HEK293T (cell line): Measurements from ENCODE around the gene BRINP3.

Experiments used
- CTCF ChIA-PET: fragments of 350-600 bp; formaldehyde crosslinking; extraction: SDS; loops from one replicate; lab custom pipeline; 2021; ENCODE audit warnings: antibody characterized with exemption, inconsistent platforms; lab: Yijun Ruan, JAX
- POLR2A ChIA-PET: fragments of 350-600 bp; formaldehyde crosslinking; extraction: SDS; loops from one replicate; lab custom pipeline; 2020; ENCODE audit warnings: antibody characterized with exemption, inconsistent platforms; lab: Yijun Ruan, JAX
- DNase-seq: peaks from one replicate; pipeline ENCODE4 v3.0.0; 2012; ENCODE audit warnings: mixed read lengths; ENCODE audit errors: extremely low spot score
- ARNT ChIP-seq: fragments of 450-650 bp; IDR thresholded peaks from 2 replicates; pipeline ENCODE4 v1.6.1; 2017; ENCODE audit warnings: mild to moderate bottlenecking
- BHLHE40 ChIP-seq: fragments of 450-650 bp; IDR thresholded peaks from 2 replicates; pipeline ENCODE4 v1.6.1; 2016; ENCODE audit warnings: mild to moderate bottlenecking, moderate library complexity, borderline replicate concordance
- CTBP1 ChIP-seq: fragments of 450-650 bp; IDR thresholded peaks from 2 replicates; pipeline ENCODE4 v1.6.1; 2016; ENCODE audit warnings: borderline replicate concordance
- ELF4 ChIP-seq: fragments of 450-650 bp; IDR thresholded peaks from 2 replicates; pipeline ENCODE4 v1.6.1; 2017; ENCODE audit warnings: antibody characterized with exemption
- FOXA1 ChIP-seq: fragments of 450-650 bp; IDR thresholded peaks from 2 replicates; pipeline ENCODE4 v1.6.1; 2016; ENCODE audit warnings: mild to moderate bottlenecking
- FOXK2 ChIP-seq: fragments of 450-650 bp; IDR thresholded peaks from 2 replicates; pipeline ENCODE4 v1.6.1; 2016; ENCODE audit warnings: mild to moderate bottlenecking
- FOXM1 ChIP-seq: fragments of 450-650 bp; IDR thresholded peaks from 2 replicates; pipeline ENCODE4 v1.6.1; 2017; ENCODE audit warnings: mild to moderate bottlenecking, borderline replicate concordance
- HDGF ChIP-seq: fragments of 450-650 bp; IDR thresholded peaks from 2 replicates; pipeline ENCODE4 v1.6.1; 2017; ENCODE audit warnings: antibody characterized with exemption, borderline replicate concordance
- L3MBTL2 ChIP-seq: fragments of 450-650 bp; conservative IDR thresholded peaks from 2 replicates; pipeline ENCODE4 v1.6.1; 2016; ENCODE audit warnings: mild to moderate bottlenecking
- LEF1 ChIP-seq: fragments of 450-650 bp; IDR thresholded peaks from 2 replicates; pipeline ENCODE4 v1.6.1; 2017; ENCODE audit warnings: mild to moderate bottlenecking, borderline replicate concordance
- NFRKB ChIP-seq: fragments of 450-650 bp; IDR thresholded peaks from 2 replicates; pipeline ENCODE4 v1.6.1; 2016; ENCODE audit warnings: mild to moderate bottlenecking, moderate library complexity
- PKNOX1 ChIP-seq: fragments of 450-650 bp; IDR thresholded peaks from 2 replicates; pipeline ENCODE4 v1.6.1; 2016
- SP1 ChIP-seq: fragments of 450-650 bp; IDR thresholded peaks from 2 replicates; pipeline ENCODE4 v1.6.1; 2017
- SUZ12 ChIP-seq: fragments of 450-650 bp; IDR thresholded peaks from 2 replicates; pipeline ENCODE4 v1.6.1; 2016; ENCODE audit warnings: mild to moderate bottlenecking
- TARDBP ChIP-seq: fragments of 450-650 bp; IDR thresholded peaks from 2 replicates; pipeline ENCODE4 v1.6.1; 2016
- ZNF384 ChIP-seq: fragments of 450-650 bp; IDR thresholded peaks from 2 replicates; pipeline ENCODE4 v1.6.1; 2016

BRINP3 gene

GRCh38 chr1:190286111-190286510 is 191.6 kb downstream of the BRINP3 start:
- POLR2A ChIA-PET: no interaction called here
- DNase-seq: no peak
- TF ChIP-seq HDGF: no peak
- CTCF ChIA-PET: interaction anchor here (0.6 kb wide), 1 partner anchor 95 kb away, joined by 4 read pairs; no protein-coding TSS in a partner anchor

GRCh38 chr1:190277107-190277506 is 200.6 kb downstream of the BRINP3 start:
- POLR2A ChIA-PET: no interaction called here
- DNase-seq: no peak
- CTCF ChIA-PET: no interaction called here
- TF ChIP-seq FOXK2 (no peak), BHLHE40 (no peak), HDGF (no peak), NFRKB (no peak), ARNT (no peak), L3MBTL2 (no peak), CTBP1 (no peak), FOXM1 (no peak), PKNOX1 (no peak), TARDBP (no peak), ELF4 (no peak), ZNF384 (no peak)

GRCh38 chr1:190274721-190275120 is 202.9 kb downstream of the BRINP3 start:
- TF ChIP-seq L3MBTL2 (no peak), PKNOX1 (no peak), ZNF384 (no peak), CTBP1 (no peak), FOXK2 (no peak)
- ChIA-PET POLR2A (no interaction called here), CTCF (no interaction called here)
- DNase-seq: no peak

GRCh38 chr1:190273161-190273560 is 204.5 kb downstream of the BRINP3 start:
- DNase-seq: no peak
- ChIA-PET CTCF (no interaction called here), POLR2A (no interaction called here)
- no peak for TF ChIP-seq HDGF
- TF ChIP-seq NFRKB: no peak
- TF ChIP-seq SUZ12: no peak
- TF ChIP-seq PKNOX1: no peak
- no peak for TF ChIP-seq L3MBTL2
- TF ChIP-seq TARDBP: no peak
- TF ChIP-seq LEF1: no peak
- no peak for TF ChIP-seq ARNT
- no peak for TF ChIP-seq SP1
- TF ChIP-seq FOXK2: no peak
- no peak for TF ChIP-seq FOXM1
- no peak for TF ChIP-seq ELF4
- TF ChIP-seq CTBP1: no peak
- TF ChIP-seq BHLHE40: no peak
- no peak for TF ChIP-seq FOXA1
- no peak for TF ChIP-seq ZNF384

GRCh38 chr1:190262538-190262937 is 215.1 kb downstream of the BRINP3 start:
- TF ChIP-seq LEF1: no peak
- no peak for TF ChIP-seq HDGF
- no peak for TF ChIP-seq CTBP1
- TF ChIP-seq SUZ12: no peak
- no peak for TF ChIP-seq SP1
- TF ChIP-seq FOXA1: no peak
- no peak for TF ChIP-seq TARDBP
- no peak for TF ChIP-seq FOXK2
- no peak for DNase-seq
- POLR2A ChIA-PET: no interaction called here
- CTCF ChIA-PET: no interaction called here

- ChIA-PET CTCF (no interaction called here), POLR2A (no interaction called here)
- no peak for TF ChIP-seq ARNT
- TF ChIP-seq SUZ12: no peak
- no peak for TF ChIP-seq L3MBTL2
- TF ChIP-seq FOXM1: no peak
- no peak for TF ChIP-seq HDGF
- no peak for TF ChIP-seq FOXA1
- TF ChIP-seq ZNF384: no peak
- TF ChIP-seq FOXK2: no peak
- no peak for TF ChIP-seq TARDBP
- TF ChIP-seq LEF1: no peak
- no peak for TF ChIP-seq NFRKB
- TF ChIP-seq BHLHE40: no peak
- TF ChIP-seq PKNOX1: no peak
- no peak for TF ChIP-seq ELF4
- TF ChIP-seq SP1: no peak
- DNase-seq: no peak
Observed at GRCh38 chr1:190259424-190259823, 218.2 kb downstream of the BRINP3 start.

- CTCF ChIA-PET: no interaction called here
- TF ChIP-seq FOXK2 (no peak), CTBP1 (no peak), PKNOX1 (no peak), SP1 (no peak), FOXA1 (no peak), ZNF384 (no peak), FOXM1 (no peak), NFRKB (no peak)
- no peak for DNase-seq
- POLR2A ChIA-PET: no interaction called here
Observed at GRCh38 chr1:190258003-190258402, 219.7 kb downstream of the BRINP3 start.
